Astrocyte (in vitro differentiated cells and primary cell): Measurements from ENCODE around the gene SPON2.

Source experiments
- EZH2 ChIP-seq: IDR thresholded peaks from 2 replicates; pipeline ENCODE4 v1.6.1; 2012; ENCODE audit warnings: mild to moderate bottlenecking, low read length, inconsistent platforms; ENCODE audit not compliant: insufficient read depth
- TF ChIP-seq, protein P1 (sequence below): IDR thresholded peaks from 2 replicates; pipeline ENCODE4 v1.5.1; 2011; ENCODE audit warnings: low read depth, mild to moderate bottlenecking, inconsistent platforms, low read length, moderate library complexity; ENCODE audit not compliant: insufficient read depth

DNA sequence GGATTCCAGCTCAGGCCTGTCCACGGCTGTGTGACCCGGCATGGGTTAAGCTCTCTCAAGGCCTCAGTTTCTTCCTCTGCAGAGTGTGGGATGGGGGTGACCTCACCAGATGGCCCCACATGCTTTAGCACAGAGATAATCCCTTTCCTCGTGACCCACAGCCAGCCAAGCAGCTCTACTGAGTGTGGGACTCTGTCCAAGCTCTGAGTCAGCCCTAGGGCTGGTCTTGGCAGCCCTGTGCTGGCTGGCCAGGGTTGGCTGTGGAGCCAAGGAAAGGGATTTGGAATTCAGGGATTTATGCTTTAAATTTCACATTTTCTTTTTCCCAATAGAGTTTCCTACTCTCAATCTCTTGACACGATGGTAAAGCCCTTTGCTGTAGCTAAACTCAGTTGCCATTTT is 19.7 kb upstream of the SPON2 start:
- TF ChIP-seq, protein P1, sequence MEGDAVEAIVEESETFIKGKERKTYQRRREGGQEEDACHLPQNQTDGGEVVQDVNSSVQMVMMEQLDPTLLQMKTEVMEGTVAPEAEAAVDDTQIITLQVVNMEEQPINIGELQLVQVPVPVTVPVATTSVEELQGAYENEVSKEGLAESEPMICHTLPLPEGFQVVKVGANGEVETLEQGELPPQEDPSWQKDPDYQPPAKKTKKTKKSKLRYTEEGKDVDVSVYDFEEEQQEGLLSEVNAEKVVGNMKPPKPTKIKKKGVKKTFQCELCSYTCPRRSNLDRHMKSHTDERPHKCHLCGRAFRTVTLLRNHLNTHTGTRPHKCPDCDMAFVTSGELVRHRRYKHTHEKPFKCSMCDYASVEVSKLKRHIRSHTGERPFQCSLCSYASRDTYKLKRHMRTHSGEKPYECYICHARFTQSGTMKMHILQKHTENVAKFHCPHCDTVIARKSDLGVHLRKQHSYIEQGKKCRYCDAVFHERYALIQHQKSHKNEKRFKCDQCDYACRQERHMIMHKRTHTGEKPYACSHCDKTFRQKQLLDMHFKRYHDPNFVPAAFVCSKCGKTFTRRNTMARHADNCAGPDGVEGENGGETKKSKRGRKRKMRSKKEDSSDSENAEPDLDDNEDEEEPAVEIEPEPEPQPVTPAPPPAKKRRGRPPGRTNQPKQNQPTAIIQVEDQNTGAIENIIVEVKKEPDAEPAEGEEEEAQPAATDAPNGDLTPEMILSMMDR, result no peak
- no peak for TF ChIP-seq EZH2
